Natural killer cell (primary cell): Measurements from ENCODE around the gene FAAH. TPM values are rescaled to one million over a fixed set of nuclear protein-coding genes. Genes with fewer than 3 reads are reported as not detected.

Source experiments
- ATAC-seq, 3 donors: fragments of 150-1000 bp in 2 of 3; fragments of 200-7000 bp in 1 of 3; cut with Tn5 transposase; 1 replicate in 1 of 3; 2 replicates in 2 of 3; pipeline ENCODE4 v1.10.0; 2021; ENCODE audit warnings: mild to moderate bottlenecking in 2 of 3, moderate library complexity in 2 of 3
- DNase-seq, 2 donors: peaks; one replicate each; pipeline versions ENCODE4 v3.0.0 to v3.0.0-alpha.2; 2013 to 2021; ENCODE audit warnings: mixed read lengths in 1 of 2
- H3K27ac ChIP-seq: one replicate; pipeline ENCODE4 v1.5.1; 2013; ENCODE audit warnings: mild to moderate bottlenecking, low read length
- H3K27me3 ChIP-seq: one replicate; pipeline ENCODE4 v1.6.1; 2013; ENCODE audit warnings: low read length; ENCODE audit not compliant: control insufficient read depth, insufficient read depth
- H3K36me3 ChIP-seq: one replicate; pipeline ENCODE4 v1.6.1; 2013; ENCODE audit warnings: low read length; ENCODE audit not compliant: control insufficient read depth, insufficient read depth
- H3K4me1 ChIP-seq: one replicate; pipeline ENCODE4 v1.6.1; 2013; ENCODE audit warnings: low read length; ENCODE audit not compliant: control insufficient read depth, insufficient read depth
- H3K4me3 ChIP-seq: one replicate; pipeline ENCODE4 v1.5.1; 2013; ENCODE audit warnings: low read length
- H3K9me3 ChIP-seq: one replicate; pipeline ENCODE4 v1.6.1; 2013; ENCODE audit warnings: low read length; ENCODE audit not compliant: control insufficient read depth, insufficient read depth
- H3K27ac Mint-ChIP-seq, 2 donors: one replicate each; pipeline ENCODE4 v1.8.0; 2022; ENCODE audit warnings: mild to moderate bottlenecking in 2 of 2, mixed read lengths in 2 of 2, moderate library complexity in 1 of 2
- H3K27me3 Mint-ChIP-seq, 2 donors: one replicate each; pipeline ENCODE4 v1.8.0; 2022; ENCODE audit warnings: low read depth in 2 of 2, mixed read lengths in 2 of 2
- H3K36me3 Mint-ChIP-seq: one replicate; pipeline ENCODE4 v1.8.0; 2022; ENCODE audit warnings: mixed read lengths
- H3K4me1 Mint-ChIP-seq, 2 donors: one replicate each; pipeline ENCODE4 v1.8.0; 2022; ENCODE audit warnings: mixed read lengths in 2 of 2
- H3K4me3 Mint-ChIP-seq: one replicate; pipeline ENCODE4 v1.8.0; 2022; ENCODE audit warnings: mild to moderate bottlenecking, moderate library complexity, mixed read lengths
- H3K9me3 Mint-ChIP-seq, 2 donors: one replicate each; pipeline ENCODE4 v1.8.0; 2022; ENCODE audit warnings: mixed read lengths in 2 of 2
- CTCF ChIP-seq: fragments of 200-600 bp; IDR thresholded peaks from one replicate; pipeline ENCODE4 v1.8.0; 2022; ENCODE audit warnings: antibody characterized with exemption
- WGBS: methylation state at CpG from one replicate; pipeline ENCODE4 v1.1.7; 2013; ENCODE audit warnings: missing lambda C conversion rate; ENCODE audit not compliant: insufficient coverage; 5-methylcytosine and 5-hydroxymethylcytosine counted together
- intact Hi-C: fragments of 100-400 bp; cut with micrococcal nuclease; formaldehyde crosslinking; loops from one replicate; pipeline ENCODE4 v1.14.2; 2022
- total RNA-seq, 4 donors: library from RNA; stranded (reverse); fragments of 120-200 nt in 1 of 4; gene quantifications; one replicate each; pipeline versions ENCODE4 v1.2.3 to v1.2.4, GENCODE V29; 2013 to 2022

The FAAH gene
- total RNA-seq, 3 donors from 2014 or later (not counting 1 experiment from before 2014, with no cell fraction given): 4.7 to 10.0 (median 7.9) TPM

- TF ChIP-seq CTCF: no peak
These were observed 13.6 kb upstream of the FAAH start for GRCh38 chr1:46380508-46380907.

GRCh38 chr1:46393510-46393909 lies 607 bp upstream of the FAAH start:
- intact Hi-C loops: no loop called here
- no peak for DNase-seq
- Histone ChIP-seq H3K4me3 (no peak overlapping the region), H3K27me3 (peaks cover 3% of the 10 kb centered on the region), H3K4me1 (peaks cover 11% of the 10 kb centered on the region), H3K36me3 (no peaks in the 10 kb centered on the region), H3K9me3 (peaks cover 7% of the 10 kb centered on the region), H3K27ac (no peak overlapping the region)
- H3K9me3 Mint-ChIP-seq: peaks cover 2 to 5% of the 10 kb centered on the region in 2 donors
- TF ChIP-seq CTCF: no peak
- 90% methylated on average over 12 of the region's 12 CpGs for WGBS
- no peak for ATAC-seq
- H3K4me1 Mint-ChIP-seq: peaks cover 11 to 18% of the 10 kb centered on the region in 2 donors
- peak overlapping the region; percentile 85 for H3K4me3 Mint-ChIP-seq
- no peak overlapping the region for H3K27ac Mint-ChIP-seq
- peaks cover 7% of the 10 kb centered on the region for H3K36me3 Mint-ChIP-seq
- H3K27me3 Mint-ChIP-seq: peaks cover 28 to 32% of the 10 kb centered on the region in 2 donors

More at GRCh38 chr1:46380508-46380907, 13.6 kb upstream of the FAAH start:
- no peaks in the 10 kb centered on the region for H3K36me3 ChIP-seq
- no peaks in the 10 kb centered on the region for H3K36me3 Mint-ChIP-seq
- H3K4me1 Mint-ChIP-seq: no peaks in the 10 kb centered on the region
- H3K27me3 ChIP-seq: no peaks in the 10 kb centered on the region
- DNase-seq (no peak), ATAC-seq (no peak)
- H3K9me3 Mint-ChIP-seq: peaks cover 0 to 3% of the 10 kb centered on the region in 2 donors
- peaks cover 4% of the 10 kb centered on the region for H3K9me3 ChIP-seq
- no peaks in the 10 kb centered on the region for H3K27me3 Mint-ChIP-seq
- intact Hi-C loops: no loop called here
- no peaks in the 10 kb centered on the region for H3K4me1 ChIP-seq
- no peak overlapping the region for H3K27ac Mint-ChIP-seq
- H3K27ac ChIP-seq: no peak overlapping the region
- H3K4me3 ChIP-seq: no peak overlapping the region
- H3K4me3 Mint-ChIP-seq: no peak overlapping the region

GRCh38 chr1:46394872-46395465 lies 852 bp downstream of the FAAH start:
- Histone ChIP-seq H3K27ac (no peak overlapping the region), H3K36me3 (no peaks in the 10 kb centered on the region), H3K9me3 (peaks cover 7% of the 10 kb centered on the region), H3K27me3 (peaks cover 3% of the 10 kb centered on the region), H3K4me1 (peaks cover 11% of the 10 kb centered on the region), H3K4me3 (no peak overlapping the region)
- whole genome bisulfite sequencing: 82% methylated on average over 17 of the region's 17 CpGs
- Mint-ChIP-seq H3K4me3 (peak overlapping the region; percentile 68), H3K27me3 (peaks cover 28 to 43% of the 10 kb centered on the region in 2 donors), H3K27ac (no peak overlapping the region), H3K36me3 (peaks cover 7% of the 10 kb centered on the region), H3K9me3 (peaks cover 2 to 5% of the 10 kb centered on the region in 2 donors), H3K4me1 (peaks cover 11 to 18% of the 10 kb centered on the region in 2 donors)
- DNase-seq: no peak
- no peak for TF ChIP-seq CTCF
- intact Hi-C loops: no loop called here
- no peak for ATAC-seq
